OCI-LY7 (cell line): ENCODE results near the gene RPL22. TPM values are rescaled to one million over a fixed set of nuclear protein-coding genes. Genes with fewer than 3 reads are reported as not detected.

ENCODE experiments used
- BruUV-seq: library from RNA; stranded (reverse); fragments of 400-500 nt; replicated peaks from 2 replicates; lab custom pipeline; 2021; lab: Mats Ljungman, UMichigan
- CTCF ChIA-PET: fragments of 300-600 bp; sonication (Branson Sonifier 250); formaldehyde crosslinking; loops from one replicate; lab custom pipeline; 2022; ENCODE audit warnings: antibody characterized with exemption; ENCODE audit not compliant: unreplicated experiment; lab: Charles Lee
- POLR2A ChIA-PET: fragments of 300-600 bp; sonication (Branson Sonifier 250); formaldehyde crosslinking; loops from one replicate; lab custom pipeline; 2022; ENCODE audit warnings: antibody characterized with exemption; lab: Charles Lee
- DNase-seq: peaks from one replicate; pipeline ENCODE4 v3.0.0-alpha.2; 2015; ENCODE audit warnings: low spot score
- H2AFZ ChIP-seq: fragments of 200-600 bp; sonication (generic), shearing (Covaris generic); 2 replicates; pipeline ENCODE4 v1.6.1; 2014; ENCODE audit warnings: mild to moderate bottlenecking, antibody characterized with exemption, low read length, moderate library complexity
- H3K27ac ChIP-seq: fragments of 200-600 bp; sonication (generic); 2 replicates; pipeline ENCODE4 v1.5.1; 2014; ENCODE audit warnings: mixed run types, low read depth, mild to moderate bottlenecking, moderate library complexity, low read length, inconsistent platforms; ENCODE audit not compliant: poor library complexity, severe bottlenecking
- H3K36me3 ChIP-seq: fragments of 200-600 bp; sonication (generic); 2 replicates; pipeline ENCODE4 v1.6.1; 2014; ENCODE audit warnings: mild to moderate bottlenecking, antibody characterized with exemption, low read length, moderate library complexity, mixed read lengths; ENCODE audit not compliant: insufficient read depth
- H3K4me1 ChIP-seq: fragments of 200-600 bp; sonication (generic); 2 replicates; pipeline ENCODE4 v1.5.1; 2014; ENCODE audit warnings: mild to moderate bottlenecking, low read length; ENCODE audit not compliant: insufficient read depth, poor library complexity, severe bottlenecking
- H3K4me2 ChIP-seq: fragments of 200-600 bp; sonication (generic); 2 replicates; pipeline ENCODE4 v1.6.1; 2014; ENCODE audit warnings: mild to moderate bottlenecking, low read length
- H3K4me3 ChIP-seq: fragments of 200-600 bp; sonication (generic); 2 replicates; pipeline ENCODE4 v1.5.1; 2014; ENCODE audit warnings: mild to moderate bottlenecking, low read depth, low read length; ENCODE audit not compliant: poor library complexity, severe bottlenecking
- H3K79me2 ChIP-seq: fragments of 200-600 bp; sonication (generic); 2 replicates; pipeline ENCODE4 v1.6.1; 2016; ENCODE audit warnings: low read depth, mild to moderate bottlenecking, low read length, moderate library complexity, mixed read lengths; ENCODE audit not compliant: insufficient read depth
- H3K9me2 ChIP-seq: fragments of 200-600 bp; sonication (generic); 2 replicates; pipeline ENCODE4 v1.6.1; 2016; ENCODE audit warnings: mild to moderate bottlenecking, low read length, mixed read lengths; ENCODE audit not compliant: insufficient read depth
- H3K9me3 ChIP-seq: fragments of 200-600 bp; sonication (generic); 2 replicates; pipeline ENCODE4 v1.6.1; 2014; ENCODE audit warnings: mild to moderate bottlenecking, mixed run types, low read length, mixed read lengths
- H4K20me1 ChIP-seq: fragments of 200-600 bp; sonication (generic); 2 replicates; pipeline ENCODE4 v1.6.1; 2014; ENCODE audit warnings: mild to moderate bottlenecking, antibody characterized with exemption, low read length, moderate library complexity, mixed read lengths; ENCODE audit not compliant: insufficient read depth
- EZH2phosphoT487 ChIP-seq: fragments of 200-600 bp; sonication (generic); IDR thresholded peaks from 2 replicates; pipeline ENCODE4 v1.6.1; 2018; ENCODE audit warnings: low read depth, borderline replicate concordance, mild to moderate bottlenecking, mixed run types, antibody characterized with exemption, low read length, moderate library complexity, mixed read lengths
- intact Hi-C: fragments of 100-400 bp; cut with micrococcal nuclease; formaldehyde crosslinking; loops from one replicate; pipeline ENCODE4 v1.10.0; 2022; ENCODE audit not compliant: unreplicated experiment
- total RNA-seq, 2 experiments: library from RNA; depleted of rRNA in 1 of 2; stranded (reverse); fragments of >200 nt in 1 of 2; shearing (Covaris generic) in 1 of 2; gene quantifications; 2 replicates each; pipeline ENCODE4 v1.2.3, GENCODE V29; 2014 to 2022
- TF ChIP-seq, protein P1 (sequence below): fragments of 200-600 bp; sonication (generic); conservative IDR thresholded peaks from 2 replicates; pipeline ENCODE4 v1.5.1; 2014; ENCODE audit warnings: mild to moderate bottlenecking, antibody characterized with exemption, low read length, moderate library complexity, mixed read lengths

RPL22 gene
- total RNA-seq, 2 experiments from 2014 or later: 249 to 589 TPM

DNA sequence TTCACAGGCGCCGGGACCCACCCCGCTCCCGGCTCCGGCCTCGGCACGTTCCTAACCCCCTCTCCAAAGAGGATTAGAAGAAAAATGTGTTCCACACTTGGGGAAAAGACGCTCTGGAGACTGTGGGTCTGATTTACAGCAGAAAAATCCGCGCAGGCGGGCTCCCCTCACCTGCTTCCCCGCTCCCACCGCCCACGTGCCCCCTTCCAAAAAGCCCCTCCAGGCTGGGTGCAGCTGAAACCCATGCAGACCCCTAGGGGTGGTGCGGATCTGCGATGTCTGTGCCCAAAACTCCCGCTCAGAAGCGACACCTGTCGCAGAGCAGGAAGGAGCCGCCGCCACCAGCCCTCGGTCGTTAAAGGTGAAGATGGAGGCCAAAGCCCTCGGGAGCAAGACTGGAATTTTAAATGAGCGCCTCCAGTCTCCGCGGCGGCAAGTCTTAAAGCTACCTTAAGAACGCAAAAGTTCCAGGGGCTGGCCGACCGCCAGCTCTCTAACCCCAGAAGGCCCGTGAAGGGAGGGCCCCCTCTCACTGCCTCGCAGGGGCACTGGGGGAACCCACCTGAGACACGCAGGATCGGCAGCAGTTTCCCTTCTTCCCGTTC, 18.6 kb downstream of the RPL22 start:
- Histone ChIP-seq H3K36me3 (peaks cover 17% of the 10 kb centered on the region), H4K20me1 (no peaks in the 10 kb centered on the region), H3K9me3 (no peaks in the 10 kb centered on the region), H3K4me3 (no peak overlapping the region), H2AFZ (no peak overlapping the region), H3K27ac (no peak overlapping the region), H3K79me2 (no peaks in the 10 kb centered on the region), H3K4me2 (no peak overlapping the region), H3K9me2 (no peaks in the 10 kb centered on the region), H3K4me1 (no peaks in the 10 kb centered on the region)
- BruUV-seq: no TSS peak
- no peak for TF ChIP-seq EZH2phosphoT487
- TF ChIP-seq, protein P1, sequence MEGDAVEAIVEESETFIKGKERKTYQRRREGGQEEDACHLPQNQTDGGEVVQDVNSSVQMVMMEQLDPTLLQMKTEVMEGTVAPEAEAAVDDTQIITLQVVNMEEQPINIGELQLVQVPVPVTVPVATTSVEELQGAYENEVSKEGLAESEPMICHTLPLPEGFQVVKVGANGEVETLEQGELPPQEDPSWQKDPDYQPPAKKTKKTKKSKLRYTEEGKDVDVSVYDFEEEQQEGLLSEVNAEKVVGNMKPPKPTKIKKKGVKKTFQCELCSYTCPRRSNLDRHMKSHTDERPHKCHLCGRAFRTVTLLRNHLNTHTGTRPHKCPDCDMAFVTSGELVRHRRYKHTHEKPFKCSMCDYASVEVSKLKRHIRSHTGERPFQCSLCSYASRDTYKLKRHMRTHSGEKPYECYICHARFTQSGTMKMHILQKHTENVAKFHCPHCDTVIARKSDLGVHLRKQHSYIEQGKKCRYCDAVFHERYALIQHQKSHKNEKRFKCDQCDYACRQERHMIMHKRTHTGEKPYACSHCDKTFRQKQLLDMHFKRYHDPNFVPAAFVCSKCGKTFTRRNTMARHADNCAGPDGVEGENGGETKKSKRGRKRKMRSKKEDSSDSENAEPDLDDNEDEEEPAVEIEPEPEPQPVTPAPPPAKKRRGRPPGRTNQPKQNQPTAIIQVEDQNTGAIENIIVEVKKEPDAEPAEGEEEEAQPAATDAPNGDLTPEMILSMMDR: no peak
- DNase-seq: no peak
- ChIA-PET POLR2A (no interaction called here), CTCF (no interaction called here)
- intact Hi-C loops: no loop called here

DNA sequence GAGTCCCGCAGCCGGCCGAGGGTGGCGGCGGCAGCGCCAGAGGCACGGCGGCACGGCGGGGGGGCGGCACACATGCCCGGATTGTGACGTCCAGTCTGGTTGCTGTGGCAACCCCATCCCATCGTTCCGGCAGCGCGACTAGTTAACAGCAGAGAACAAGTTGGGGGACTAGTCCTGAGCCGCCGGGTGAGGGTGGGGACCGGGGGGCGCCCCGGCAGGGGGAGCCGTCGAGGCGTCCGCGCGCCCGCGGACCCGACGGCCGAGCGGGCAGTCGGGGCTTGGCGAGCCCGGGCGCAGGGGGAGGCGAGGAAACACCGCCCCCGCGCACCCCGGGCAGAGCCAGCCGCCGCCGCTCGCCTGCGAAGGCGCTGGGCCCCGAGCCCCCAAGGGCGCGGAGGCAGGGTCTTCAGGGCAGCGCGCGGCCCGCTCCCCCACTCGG, 19.1 kb downstream of the RPL22 start, which contains the start of gene CHD5:
CHD5 (minus strand) TSS at position 54 of the 439 bp plus-strand sequence. CDS start 298 bp downstream, outside the sequence.
- Histone ChIP-seq H3K9me3 (no peaks in the 10 kb centered on the region), H3K4me3 (no peak within 1 kb of the TSS), H3K36me3 (peaks cover 12% of the 10 kb centered on the region), H2AFZ (no peak within 1 kb of the TSS), H3K4me2 (no peak within 1 kb of the TSS), H4K20me1 (no peaks in the 10 kb centered on the region), H3K79me2 (no peaks in the 10 kb centered on the region), H3K4me1 (no peaks in the 10 kb centered on the region), H3K27ac (no peak within 1 kb of the TSS), H3K9me2 (no peaks in the 10 kb centered on the region)
- BruUV-seq: no TSS peak
- intact Hi-C loops: no loop called here
- CTCF ChIA-PET: no interaction called here
- POLR2A ChIA-PET: no interaction called here
- DNase-seq: no peak
- TF ChIP-seq, protein P1: no peak
- TF ChIP-seq EZH2phosphoT487: no peak

DNA sequence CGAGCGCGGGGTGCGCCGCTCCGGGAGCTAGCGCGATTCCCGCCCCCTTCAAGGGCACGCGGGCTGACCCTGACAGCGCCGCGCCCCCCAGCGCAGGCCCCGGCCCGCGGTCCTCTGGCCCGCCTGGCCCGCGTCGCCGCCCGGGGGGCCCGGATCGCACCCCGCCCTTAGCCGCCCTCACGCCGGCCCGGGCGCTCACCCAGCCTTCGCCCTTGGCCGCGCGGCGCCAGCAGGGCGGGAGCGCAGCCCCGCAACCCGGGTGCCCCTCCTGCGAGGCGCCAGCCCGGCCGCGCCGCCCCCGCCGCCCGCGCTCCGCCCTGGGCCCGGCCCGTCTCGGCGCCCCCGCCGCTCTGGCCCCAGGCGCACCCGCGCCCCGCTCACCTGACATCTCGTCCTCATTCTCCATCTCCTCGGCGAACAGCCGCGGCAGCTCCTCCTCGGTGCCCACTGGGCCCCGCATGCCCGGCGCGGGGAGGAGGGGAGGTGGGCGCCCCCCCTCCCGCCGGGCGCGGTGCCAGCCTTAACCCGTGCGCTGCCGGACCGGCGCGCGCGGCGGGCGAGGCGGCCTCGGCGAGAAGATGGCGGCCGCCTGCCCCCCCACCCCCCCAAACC, 19.7 kb downstream of the RPL22 start:
- Histone ChIP-seq H3K36me3 (peaks cover 6% of the 10 kb centered on the region; the same call in 1 of the 2 replicates), H3K79me2 (no peaks in the 10 kb centered on the region), H3K9me3 (no peaks in the 10 kb centered on the region), H3K9me2 (no peaks in the 10 kb centered on the region), H3K27ac (no peak overlapping the region), H2AFZ (no peak overlapping the region), H3K4me2 (no peak overlapping the region), H4K20me1 (no peaks in the 10 kb centered on the region), H3K4me1 (no peaks in the 10 kb centered on the region), H3K4me3 (no peak overlapping the region)
- intact Hi-C loops: no loop called here
- no peak for TF ChIP-seq EZH2phosphoT487
- TF ChIP-seq, protein P1: no peak
- no TSS peak for BruUV-seq
- POLR2A ChIA-PET: no interaction called here
- DNase-seq: no peak
- CTCF ChIA-PET: no interaction called here
